Left forelimb (tissue), 1 donor: ENCODE measurements around the gene SCNN1G.

ENCODE experiments used
- DNase-seq: peaks from one replicate; pipeline ENCODE4 v3.0.0-alpha.2; 2018; ENCODE audit warnings: low spot score

Gene SCNN1G

DNA sequence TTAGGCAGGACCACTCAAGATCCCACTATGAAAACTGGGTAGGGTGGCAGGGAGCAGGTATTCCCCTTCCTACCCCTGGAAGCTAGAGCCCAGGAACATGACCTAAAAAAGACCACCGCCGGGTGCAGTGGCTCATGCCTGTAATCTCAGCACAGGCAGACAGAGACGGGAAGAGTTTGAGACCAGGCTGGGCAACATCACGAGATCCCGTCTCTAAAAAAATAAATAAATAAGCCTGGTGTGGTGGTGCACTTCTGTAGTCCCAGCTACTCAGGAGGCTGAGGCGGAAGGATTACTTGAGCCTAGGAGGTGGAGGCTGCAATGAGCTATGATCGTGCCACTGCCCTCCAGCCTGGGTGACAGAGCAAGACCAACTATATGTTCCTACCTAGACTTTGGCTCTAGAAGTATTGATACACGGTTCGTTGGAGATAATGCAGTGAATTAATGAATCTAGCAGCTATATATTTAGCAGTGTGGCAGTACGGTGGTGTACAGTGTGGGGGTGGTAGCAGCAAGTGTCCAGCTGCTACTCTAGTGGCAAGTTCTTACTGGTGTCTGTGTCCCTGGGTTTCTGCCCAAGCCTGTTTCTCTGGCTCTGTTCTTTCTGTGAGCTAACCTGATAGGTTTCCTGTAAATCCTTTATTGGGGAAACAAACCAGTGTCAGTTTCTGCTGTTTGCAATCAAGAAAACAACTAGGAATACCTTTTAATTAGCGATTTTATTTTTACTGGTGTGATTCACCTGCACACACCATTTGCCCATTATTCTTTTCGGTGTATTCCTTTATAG lies 30.0 kb upstream of the SCNN1G start:
- no peak for DNase-seq

DNA sequence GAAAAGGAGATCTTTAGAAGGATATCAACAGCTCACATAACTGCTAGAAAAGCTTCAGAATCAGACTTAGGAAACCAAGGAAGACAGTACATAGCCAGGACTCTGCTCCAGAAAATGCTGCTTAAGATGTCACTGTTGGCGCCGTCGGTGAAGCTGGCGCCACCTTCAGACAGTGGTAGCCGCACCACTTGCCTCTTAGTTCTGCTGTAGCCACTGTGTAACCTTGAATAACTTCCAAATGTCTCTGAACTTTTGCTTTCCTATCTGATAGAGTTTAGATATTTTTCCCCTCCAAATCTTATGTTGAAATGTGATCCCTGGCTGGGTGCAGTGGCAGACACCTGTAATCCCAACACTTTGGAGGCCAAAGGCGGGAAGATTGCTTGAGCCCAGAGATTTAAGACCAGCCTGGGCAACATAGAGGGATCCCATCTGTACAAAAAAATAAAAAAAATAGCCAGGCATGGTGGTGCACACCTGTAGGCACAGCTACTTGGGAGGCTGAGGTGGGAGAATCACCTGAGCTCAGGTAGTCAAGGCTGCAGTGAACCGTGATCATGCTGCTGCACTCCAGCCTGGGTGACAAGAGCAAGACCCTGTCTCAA lies 27.0 kb upstream of the SCNN1G start:
- no peak for DNase-seq

- no peak for DNase-seq
Observed at GRCh38 chr16:23156110-23156509, 26.4 kb upstream of the SCNN1G start.

DNA sequence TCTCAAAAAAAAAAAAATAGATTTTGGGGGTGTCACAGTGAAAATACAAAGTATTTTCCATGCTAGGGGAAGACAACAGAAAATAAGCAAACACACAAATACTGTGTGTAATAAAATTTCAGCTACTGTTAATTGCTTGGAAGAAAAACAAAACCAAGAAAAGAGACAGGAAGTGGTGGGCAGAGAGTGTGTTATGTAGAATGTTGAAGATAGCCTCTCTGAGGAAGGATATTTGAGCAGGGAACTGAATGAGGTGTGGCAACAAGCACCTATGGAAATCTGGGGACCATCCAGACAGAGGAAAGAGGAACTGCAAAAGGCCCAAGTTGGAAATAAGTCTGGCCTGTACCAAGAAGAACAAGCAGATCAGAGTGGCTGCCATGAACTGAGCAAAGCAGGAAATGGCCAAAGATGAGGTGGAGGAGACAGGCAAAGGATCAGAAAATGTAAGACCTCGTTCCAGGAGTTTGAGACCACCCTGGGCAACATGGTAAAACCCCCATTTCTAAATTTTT lies 25.5 kb upstream of the SCNN1G start:
- no peak for DNase-seq

- no peak for DNase-seq
Observed at GRCh38 chr16:23158114-23158513, 24.4 kb upstream of the SCNN1G start.

GRCh38 chr16:23160082-23160481 lies 22.5 kb upstream of the SCNN1G start:
- no peak for DNase-seq

DNA sequence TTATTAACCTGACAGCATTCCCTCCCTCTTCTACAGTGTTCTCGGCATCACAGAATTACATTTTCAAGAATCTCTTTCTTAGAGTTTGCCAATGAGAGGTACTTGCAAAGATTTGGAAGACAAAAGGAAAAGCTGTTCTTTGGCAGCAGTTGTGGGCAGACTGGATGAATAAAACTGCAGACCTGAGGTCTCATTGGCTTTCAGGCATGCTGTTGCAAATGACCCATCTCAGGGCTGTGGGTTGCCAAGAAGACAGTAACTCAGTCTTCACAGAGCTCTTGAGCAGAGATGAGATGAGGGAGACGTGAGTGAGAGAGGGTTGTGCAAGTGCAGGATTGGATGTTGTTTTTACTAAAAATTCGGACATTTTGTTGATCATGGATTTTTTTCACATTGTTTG lies 22.0 kb upstream of the SCNN1G start:
- no peak for DNase-seq

DNA sequence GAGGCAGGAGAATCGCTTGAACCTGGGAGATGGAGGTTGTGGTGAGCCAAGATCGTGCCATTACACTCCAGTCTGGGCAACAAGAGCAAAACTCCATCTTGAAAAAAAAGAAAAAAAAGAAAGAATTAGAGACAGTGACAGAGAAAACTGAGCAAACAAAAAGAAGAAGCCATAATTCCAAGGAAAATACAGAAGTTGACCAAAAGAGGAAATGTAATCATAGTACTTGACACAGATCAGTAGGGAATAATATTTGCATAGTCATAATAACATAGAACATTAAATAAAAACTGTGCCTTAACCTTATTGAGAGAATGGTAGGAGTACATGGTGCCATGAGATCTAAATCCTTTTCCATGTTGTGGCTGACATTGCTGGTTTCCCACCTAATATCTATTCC lies 18.6 kb upstream of the SCNN1G start:
- DNase-seq, result no peak

- no peak for DNase-seq
Observed at GRCh38 chr16:23164736-23165135, 17.8 kb upstream of the SCNN1G start.

DNA sequence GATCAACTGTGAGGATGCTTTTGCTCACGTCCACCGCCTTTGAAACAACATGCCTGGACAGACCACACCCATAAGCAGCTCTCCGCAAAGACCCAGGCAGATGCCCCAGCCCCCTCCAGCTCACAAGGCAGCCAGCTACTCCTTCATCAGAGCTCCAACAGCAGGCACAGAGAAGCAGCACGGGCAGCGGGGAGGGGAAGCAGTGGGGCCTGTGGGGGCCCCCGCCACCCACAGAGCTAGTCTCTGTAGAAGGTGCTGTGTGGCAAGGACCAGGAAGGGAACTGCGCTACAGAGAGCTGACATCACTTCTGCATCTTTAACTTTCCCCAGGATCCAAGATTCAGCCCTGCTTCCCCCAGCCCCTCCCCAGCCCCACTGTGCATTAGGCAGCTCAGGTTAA lies 10.0 kb upstream of the SCNN1G start:
- no peak for DNase-seq

DNA sequence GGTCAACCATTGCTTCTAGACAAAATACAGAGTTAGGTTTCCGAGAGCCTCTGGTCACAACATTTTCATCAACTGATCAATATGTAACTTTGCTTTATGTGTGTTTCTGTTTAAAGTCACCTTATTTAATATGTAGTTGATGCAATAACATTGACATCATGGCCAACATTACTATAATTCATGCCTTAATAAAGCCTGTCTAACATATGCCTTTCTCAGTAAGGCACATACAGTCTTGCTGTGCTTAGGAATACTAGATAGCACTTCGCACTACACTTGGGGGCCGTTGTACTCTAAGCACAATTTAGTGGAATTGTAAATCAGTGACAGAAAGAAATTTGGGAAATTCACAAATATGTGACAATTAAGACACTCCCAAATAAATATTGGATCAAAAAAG lies 9.6 kb upstream of the SCNN1G start:
- DNase-seq, result no peak

GRCh38 chr16:23174622-23175021 lies 7.9 kb upstream of the SCNN1G start:
- no peak for DNase-seq

DNA sequence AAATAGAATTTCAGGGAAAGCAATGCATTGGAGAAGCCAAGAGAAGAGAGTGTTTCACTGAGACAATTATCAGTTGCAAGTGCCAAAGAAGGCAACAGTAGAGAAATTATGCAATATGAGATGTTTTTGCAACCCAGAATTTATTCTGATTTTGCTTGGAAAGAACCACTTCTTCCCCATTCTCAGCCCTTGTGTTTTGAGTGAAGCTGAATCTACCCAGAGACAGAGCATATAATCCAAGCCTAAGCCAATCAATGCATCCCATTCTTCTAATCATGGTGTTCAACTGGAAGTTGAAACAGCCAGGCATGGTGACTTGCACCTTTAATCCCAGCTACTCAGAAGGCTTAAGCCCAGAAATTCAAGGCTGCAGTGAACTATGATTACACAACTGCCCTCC lies 6.9 kb upstream of the SCNN1G start:
- DNase-seq, result no peak

DNA sequence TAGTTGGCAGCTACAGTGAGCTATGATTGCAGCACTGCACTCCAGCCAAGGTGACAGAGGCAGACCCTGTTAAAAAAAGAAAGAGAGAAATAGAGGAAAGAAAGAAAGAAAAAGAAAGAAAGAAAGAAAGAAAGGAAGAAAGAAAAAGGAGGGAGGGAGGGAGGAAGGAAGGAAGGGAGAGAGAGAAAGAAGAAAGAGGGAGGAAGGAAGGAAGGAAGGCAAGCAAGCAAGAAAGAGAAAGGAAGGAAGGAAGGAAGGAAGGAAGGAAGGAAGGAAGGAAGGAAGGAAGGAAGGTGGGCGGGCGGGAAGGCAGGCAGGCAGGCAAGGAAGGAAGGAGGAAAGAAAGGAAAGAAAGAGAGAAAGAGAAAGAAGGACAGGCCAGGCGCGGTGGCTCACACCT lies 1.0 kb upstream of the SCNN1G start:
- no peak for DNase-seq

DNA sequence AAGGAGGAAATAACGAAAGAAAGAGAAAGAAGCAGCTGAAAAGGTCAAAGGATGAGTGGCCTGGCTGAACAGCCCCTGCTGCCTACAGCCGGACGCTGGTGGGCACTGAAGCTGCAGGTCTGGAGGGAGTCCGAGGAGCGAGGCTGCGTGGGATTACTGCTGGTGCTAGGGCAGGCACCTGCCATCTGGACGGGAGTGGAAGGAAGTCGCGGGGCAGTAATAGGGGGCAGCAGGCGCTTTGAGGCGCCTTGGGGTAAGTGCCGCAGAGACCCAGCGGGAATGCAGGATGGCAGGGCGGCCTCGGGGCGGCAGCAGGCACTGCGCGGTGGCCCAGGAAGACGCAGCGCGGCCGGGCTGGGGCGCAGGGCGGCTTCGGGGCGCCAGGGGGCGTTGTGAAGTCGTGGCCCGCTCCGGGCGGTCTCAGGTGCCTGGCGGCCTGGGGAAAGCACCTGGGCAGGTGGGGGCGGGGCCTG lies 303 bp upstream of the SCNN1G start:
- peak; percentile 68 for DNase-seq

DNA sequence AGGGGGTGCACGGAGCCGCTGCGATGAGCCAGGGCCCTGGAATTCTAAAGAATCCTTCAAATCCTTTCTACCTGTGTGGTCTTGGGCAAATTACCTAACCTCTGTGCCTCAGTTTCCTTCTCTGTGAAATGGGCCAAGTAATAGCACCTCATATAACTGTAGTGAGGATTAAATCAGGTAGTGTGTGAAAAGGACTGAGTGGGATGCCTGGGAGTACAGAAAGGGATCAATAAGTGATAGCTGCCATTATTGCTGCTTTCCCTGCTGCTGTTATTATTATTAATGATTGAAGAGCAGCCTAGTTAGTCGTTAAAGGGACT lies 958 bp downstream of the SCNN1G start:
- no peak for DNase-seq

GRCh38 chr16:23185656-23186055 lies 3.1 kb downstream of the SCNN1G start:
- DNase-seq, result no peak

- DNase-seq, result no peak
Observed at GRCh38 chr16:23186171-23186570, 3.6 kb downstream of the SCNN1G start.

DNA sequence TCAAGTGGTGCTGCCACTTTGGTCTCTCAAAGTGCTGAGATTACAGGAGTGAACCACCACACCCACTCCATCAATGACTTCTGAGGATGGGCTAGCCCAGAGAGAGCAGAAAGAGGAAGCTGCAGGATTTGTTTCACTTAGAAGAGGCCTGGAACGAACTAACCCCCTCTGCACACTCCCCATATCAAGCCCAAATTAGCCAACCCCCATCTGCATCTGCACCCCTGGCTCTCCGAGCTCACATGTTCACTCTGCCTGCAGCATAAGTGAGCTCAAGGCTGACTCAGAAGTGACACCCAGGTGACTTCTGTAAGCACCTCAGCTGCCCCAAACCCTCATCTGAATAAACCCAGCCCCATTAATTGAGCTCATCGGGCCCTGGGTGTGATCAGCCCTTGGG lies 4.8 kb downstream of the SCNN1G start:
- no peak for DNase-seq

GRCh38 chr16:23188911-23189310 lies 6.4 kb downstream of the SCNN1G start:
- DNase-seq, result no peak

DNA sequence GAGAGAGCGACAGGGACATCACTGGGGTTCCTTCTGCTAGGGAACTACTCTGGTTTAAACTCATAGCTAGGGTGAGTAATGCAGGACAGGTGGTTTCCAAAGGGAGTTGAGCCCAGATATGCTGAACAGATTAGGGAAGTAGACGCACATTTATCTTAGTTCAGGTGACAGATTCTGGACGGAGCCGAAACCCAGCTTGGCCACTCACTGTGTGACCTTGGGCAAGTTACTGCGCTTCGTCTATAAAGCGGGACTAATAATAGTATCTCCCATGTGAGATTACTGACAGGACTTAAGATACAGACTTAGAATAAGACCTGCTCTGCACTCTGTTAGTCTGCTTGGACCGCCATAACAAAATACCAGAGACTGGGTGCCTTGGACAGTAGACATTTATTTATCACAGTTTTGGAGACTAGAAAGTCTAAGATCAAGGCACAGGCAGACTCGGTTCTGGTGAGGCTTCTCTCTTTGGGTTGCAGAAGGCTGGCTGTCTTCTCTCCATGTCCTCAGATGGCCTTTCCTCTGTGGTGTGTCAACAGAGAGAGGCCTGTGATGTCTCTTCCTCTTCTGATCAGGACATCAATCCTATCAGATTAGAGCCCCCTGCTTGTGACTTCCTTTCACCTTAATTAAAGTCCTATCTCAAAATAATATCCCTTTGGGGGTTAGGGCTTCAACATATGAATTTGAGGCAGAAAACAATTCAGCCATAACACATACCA lies 12.1 kb downstream of the SCNN1G start:
- DNase-seq, result no peak

DNA sequence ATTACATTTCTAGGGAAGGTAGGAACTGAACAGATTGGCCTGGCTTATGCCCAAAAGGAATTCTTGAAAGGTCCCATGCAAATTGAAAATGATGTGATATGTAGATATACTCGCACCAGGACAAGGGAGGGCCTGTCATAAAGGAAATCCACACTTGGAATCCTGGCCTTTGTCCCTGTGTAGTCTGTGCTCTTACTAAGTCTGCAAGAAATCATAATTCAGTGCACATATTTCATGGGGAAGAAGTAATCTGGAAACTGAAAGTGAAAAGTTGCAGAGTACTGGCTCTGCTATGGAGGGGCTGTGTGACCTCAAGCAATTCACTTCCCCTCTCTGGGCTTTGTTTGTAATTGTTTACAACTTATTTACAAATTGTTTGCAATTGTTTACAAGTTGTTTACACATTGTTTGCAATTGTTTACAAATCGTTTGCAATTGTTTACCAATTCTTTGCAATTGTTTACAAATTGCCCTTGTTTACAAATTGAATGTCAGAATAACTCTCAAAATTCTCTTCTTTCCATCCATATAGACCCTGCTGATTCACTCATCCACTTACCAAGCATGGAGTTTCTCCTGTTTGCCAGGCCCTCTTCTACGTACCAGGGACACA lies 12.9 kb downstream of the SCNN1G start:
- DNase-seq, result no peak

DNA sequence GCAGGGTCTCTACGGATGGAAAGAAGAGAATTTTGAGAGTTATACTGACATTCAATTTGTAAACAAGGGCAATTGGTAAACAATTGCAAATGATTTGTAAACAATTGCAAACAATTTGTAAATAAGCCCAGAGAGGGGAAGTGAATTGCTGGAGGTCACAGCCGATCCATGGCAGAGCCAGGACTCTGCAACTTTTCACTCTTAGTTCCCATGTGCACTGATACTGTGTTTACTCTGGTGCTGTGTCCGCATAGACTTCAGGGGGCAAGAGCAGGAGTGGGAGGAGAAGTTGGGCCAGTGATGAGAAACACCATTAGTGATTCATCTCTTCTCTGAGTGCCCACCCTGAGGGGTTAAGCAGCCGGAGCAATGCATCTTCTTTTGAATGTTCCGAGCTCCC lies 14.0 kb downstream of the SCNN1G start:
- no peak for DNase-seq
